HUES64 (cell line): ENCODE results near the gene ANG.

Experiments used
- H3K27ac ChIP-seq: 2 replicates; pipeline ENCODE4 v1.7.0; 2013; ENCODE audit warnings: low read depth, low read length, inconsistent platforms
- H3K27me3 ChIP-seq: 2 replicates; pipeline ENCODE4 v1.6.1; 2013; ENCODE audit warnings: mild to moderate bottlenecking, low read length; ENCODE audit not compliant: insufficient read depth
- H3K36me3 ChIP-seq: 2 replicates; pipeline ENCODE4 v1.6.1; 2013; ENCODE audit warnings: mild to moderate bottlenecking, low read length; ENCODE audit not compliant: insufficient read depth
- H3K4me1 ChIP-seq: 2 replicates; pipeline ENCODE4 v1.6.1; 2013; ENCODE audit warnings: mild to moderate bottlenecking, low read length, moderate library complexity; ENCODE audit not compliant: insufficient read depth
- H3K4me3 ChIP-seq: 2 replicates; pipeline ENCODE4 v1.5.1; 2013; ENCODE audit warnings: mild to moderate bottlenecking, low read length, moderate library complexity
- H3K9ac ChIP-seq: 2 replicates; pipeline ENCODE4 v1.6.1; 2013; ENCODE audit warnings: mild to moderate bottlenecking, low read depth, low read length
- H3K9me3 ChIP-seq: 2 replicates; pipeline ENCODE4 v1.6.1; 2013; ENCODE audit warnings: low read depth, low read length; ENCODE audit not compliant: insufficient read depth
- WGBS: fragments of 150-250, 120-280 bp; methylation state at CpG from one replicate; pipeline ENCODE4 v1.1.7; 2013; ENCODE audit warnings: missing lambda C conversion rate; 5-methylcytosine and 5-hydroxymethylcytosine counted together

ANG gene

GRCh38 chr14:20679907-20680306 lies 8.7 kb upstream of the ANG start:
- H3K36me3 ChIP-seq = no peaks in the 10 kb centered on the region
- H3K9ac ChIP-seq = no peak overlapping the region
- peaks cover 14% of the 10 kb centered on the region for H3K4me1 ChIP-seq
- peak overlapping the region; percentile 78; the same call in 1 of the 2 replicates for H3K4me3 ChIP-seq
- no peaks in the 10 kb centered on the region for H3K9me3 ChIP-seq
- H3K27ac ChIP-seq = no peak overlapping the region
- no peaks in the 10 kb centered on the region; the same call in 1 of the 2 replicates for H3K27me3 ChIP-seq
- WGBS = 87% methylated on average over 1 of the region's 1 CpG

GRCh38 chr14:20680363-20680762 lies 8.2 kb upstream of the ANG start:
- Histone ChIP-seq H3K9ac (no peak overlapping the region), H3K9me3 (no peaks in the 10 kb centered on the region), H3K4me1 (peaks cover 14% of the 10 kb centered on the region; the same call in 1 of the 2 replicates), H3K4me3 (peak overlapping the region; percentile 78), H3K27ac (no peak overlapping the region), H3K36me3 (no peaks in the 10 kb centered on the region), H3K27me3 (peaks cover under 1% of the 10 kb centered on the region; the same call in 1 of the 2 replicates)
- 80% methylated on average over 6 of the region's 8 CpGs for WGBS

GRCh38 chr14:20680843-20681347 lies 7.7 kb upstream of the ANG start:
- H3K27me3 ChIP-seq = peaks cover 2% of the 10 kb centered on the region; the same call in 1 of the 2 replicates
- no peak overlapping the region for H3K27ac ChIP-seq
- no peaks in the 10 kb centered on the region for H3K9me3 ChIP-seq
- H3K4me3 ChIP-seq = peak overlapping the region; percentile 78
- 23% methylated on average over 7 of the region's 7 CpGs for WGBS
- H3K4me1 ChIP-seq = peaks cover 14% of the 10 kb centered on the region; the same call in 1 of the 2 replicates
- peak overlapping the region; percentile 66; the same call in 1 of the 2 replicates for H3K9ac ChIP-seq
- H3K36me3 ChIP-seq = no peaks in the 10 kb centered on the region

DNA sequence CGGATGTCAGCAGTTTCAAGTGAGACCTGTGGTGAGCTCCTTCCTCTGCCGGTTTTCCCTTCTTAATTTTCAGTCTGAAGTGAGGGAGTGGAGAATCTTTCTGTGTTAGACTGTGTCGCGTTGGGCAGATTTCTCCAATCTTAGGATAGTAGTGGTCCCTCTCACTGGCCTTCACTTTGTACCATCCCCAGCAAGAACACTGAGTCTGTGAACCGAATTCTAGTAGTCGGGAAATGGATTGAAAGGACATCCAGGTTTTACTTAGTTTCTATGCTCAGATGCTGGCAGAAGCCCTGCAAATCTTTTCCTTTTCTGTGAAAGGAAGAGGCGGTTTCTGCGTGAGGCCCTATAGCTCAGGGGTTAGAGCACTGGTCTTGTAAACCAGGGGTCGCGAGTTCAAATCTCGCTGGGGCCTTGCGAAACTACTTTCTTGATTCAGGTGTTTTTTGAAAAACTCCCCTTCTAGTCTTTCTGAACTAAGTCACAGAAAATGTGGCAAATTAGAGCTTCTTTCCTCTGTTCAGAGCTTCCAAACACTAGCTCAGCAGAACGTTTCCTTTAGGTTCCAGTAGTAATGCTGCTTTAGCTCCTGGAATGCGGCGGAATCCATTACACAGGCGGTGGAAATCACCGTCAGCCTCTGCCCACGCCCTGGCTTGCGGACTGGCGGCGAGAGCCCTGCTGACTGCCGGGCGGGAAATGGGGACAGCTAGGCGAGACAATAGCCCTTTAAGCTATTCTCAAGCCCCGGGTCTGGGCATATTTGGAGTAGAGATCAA lies 7.0 kb upstream of the ANG start:
- WGBS = 1% methylated on average over 25 of the region's 25 CpGs
- Histone ChIP-seq H3K9ac (peak overlapping the region; percentile 74), H3K9me3 (no peaks in the 10 kb centered on the region), H3K36me3 (no peaks in the 10 kb centered on the region), H3K4me3 (peak overlapping the region; percentile 78), H3K4me1 (peaks cover 8% of the 10 kb centered on the region; the same call in 1 of the 2 replicates), H3K27me3 (peaks cover 2% of the 10 kb centered on the region; the same call in 1 of the 2 replicates), H3K27ac (peak overlapping the region; percentile 78)

GRCh38 chr14:20682127-20682434 lies 6.5 kb upstream of the ANG start:
- Histone ChIP-seq H3K4me1 (peaks cover 7% of the 10 kb centered on the region; the same call in 1 of the 2 replicates), H3K9me3 (no peaks in the 10 kb centered on the region), H3K27ac (peak overlapping the region; percentile 78), H3K9ac (peak overlapping the region; percentile 74), H3K27me3 (peaks cover 2% of the 10 kb centered on the region; the same call in 1 of the 2 replicates), H3K36me3 (no peaks in the 10 kb centered on the region), H3K4me3 (peak overlapping the region; percentile 78)
- WGBS = under 1% methylated on average over 11 of the region's 11 CpGs

DNA sequence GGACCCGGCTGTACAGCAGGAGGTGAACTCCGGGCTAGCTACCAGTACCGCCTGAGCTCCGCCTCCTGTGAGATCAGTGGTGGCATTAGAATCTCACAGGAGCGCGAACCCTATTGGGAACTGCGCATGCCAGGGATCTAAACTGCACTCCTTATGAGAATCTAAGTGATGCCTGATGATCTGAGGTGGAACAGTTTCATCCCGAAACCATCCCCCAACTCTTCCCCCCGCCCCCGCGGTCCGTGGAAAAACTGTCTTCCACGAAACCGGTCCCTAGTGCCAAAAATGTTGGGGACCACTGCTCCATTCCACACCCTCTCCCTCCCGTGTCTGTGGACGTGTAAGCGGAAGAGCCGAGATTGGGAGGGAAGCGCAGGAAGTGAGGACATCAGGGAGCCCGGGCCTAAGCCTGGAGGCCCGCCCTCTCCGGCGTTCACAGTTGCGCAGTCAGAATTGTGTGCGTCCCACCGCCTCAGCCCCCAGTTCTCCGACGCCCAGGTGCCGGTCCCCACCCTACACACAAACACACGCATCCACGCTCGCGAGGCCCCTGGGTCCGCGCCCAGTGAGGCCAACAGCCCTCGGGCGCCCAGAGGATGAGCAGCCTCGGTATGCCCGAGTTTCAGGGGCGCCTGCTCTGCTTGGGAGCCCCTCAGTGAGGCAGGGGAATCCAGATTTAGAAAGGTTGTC lies 6.0 kb upstream of the ANG start:
- WGBS = under 1% methylated on average over 40 of the region's 40 CpGs
- Histone ChIP-seq H3K27ac (peak overlapping the region; percentile 78), H3K36me3 (no peaks in the 10 kb centered on the region)

GRCh38 chr14:20683125-20683890 lies 5.3 kb upstream of the ANG start:
- Histone ChIP-seq H3K9me3 (no peaks in the 10 kb centered on the region), H3K4me3 (peak overlapping the region; percentile 78), H3K36me3 (no peaks in the 10 kb centered on the region), H3K27me3 (peaks cover 2% of the 10 kb centered on the region; the same call in 1 of the 2 replicates), H3K27ac (peak overlapping the region; percentile 78), H3K9ac (peak overlapping the region; percentile 74), H3K4me1 (peaks cover 7% of the 10 kb centered on the region; the same call in 1 of the 2 replicates)
- under 1% methylated on average over 38 of the region's 38 CpGs for WGBS

More for the DNA sequence above, 6.0 kb upstream of the ANG start:
- H3K9ac ChIP-seq = peak overlapping the region; percentile 74
- H3K4me3 ChIP-seq = peak overlapping the region; percentile 78
- peaks cover 2% of the 10 kb centered on the region; the same call in 1 of the 2 replicates for H3K27me3 ChIP-seq
- H3K4me1 ChIP-seq = peaks cover 7% of the 10 kb centered on the region; the same call in 1 of the 2 replicates
- H3K9me3 ChIP-seq = no peaks in the 10 kb centered on the region

GRCh38 chr14:20683891-20684661 lies 4.5 kb upstream of the ANG start, which contains the start of gene RNASE4:
Gene RNASE4 (plus strand): TSS chr14:20684560. CDS start chr14:20699372, 14,812 bp downstream.
- Histone ChIP-seq H3K4me3 (peak within 1 kb of the TSS; percentile 78), H3K9ac (peak within 1 kb of the TSS; percentile 59), H3K27me3 (peaks cover 2% of the 10 kb centered on the region; the same call in 1 of the 2 replicates), H3K27ac (peak within 1 kb of the TSS; percentile 68; the same call in 1 of the 2 replicates), H3K36me3 (no peaks in the 10 kb centered on the region), H3K4me1 (peaks cover 7% of the 10 kb centered on the region; the same call in 1 of the 2 replicates), H3K9me3 (no peaks in the 10 kb centered on the region)
- WGBS = under 1% methylated on average over 42 of the region's 42 CpGs

GRCh38 chr14:20684662-20685456 lies 3.7 kb upstream of the ANG start:
- WGBS = 10% methylated on average over 20 of the region's 22 CpGs
- no peaks in the 10 kb centered on the region for H3K36me3 ChIP-seq
- H3K27ac ChIP-seq = no peak overlapping the region
- H3K9me3 ChIP-seq = no peaks in the 10 kb centered on the region
- peaks cover 2% of the 10 kb centered on the region; the same call in 1 of the 2 replicates for H3K27me3 ChIP-seq
- peak overlapping the region; percentile 78 for H3K4me3 ChIP-seq
- H3K9ac ChIP-seq = peak overlapping the region; percentile 59
- H3K4me1 ChIP-seq = peaks cover 7% of the 10 kb centered on the region; the same call in 1 of the 2 replicates
